GDM1 (cell line): Measurements from ENCODE around the gene ZNF611.
"Not testable (repeated sequence)": the region's sequence is repeated elsewhere in the genome, so short reads cannot be mapped to it uniquely, and the experiment has no call there.

Source experiments
- DNase-seq: peaks from one replicate; lab custom pipeline; 2025; lab: John Stamatoyannopoulos, UW

The ZNF611 gene

DNA sequence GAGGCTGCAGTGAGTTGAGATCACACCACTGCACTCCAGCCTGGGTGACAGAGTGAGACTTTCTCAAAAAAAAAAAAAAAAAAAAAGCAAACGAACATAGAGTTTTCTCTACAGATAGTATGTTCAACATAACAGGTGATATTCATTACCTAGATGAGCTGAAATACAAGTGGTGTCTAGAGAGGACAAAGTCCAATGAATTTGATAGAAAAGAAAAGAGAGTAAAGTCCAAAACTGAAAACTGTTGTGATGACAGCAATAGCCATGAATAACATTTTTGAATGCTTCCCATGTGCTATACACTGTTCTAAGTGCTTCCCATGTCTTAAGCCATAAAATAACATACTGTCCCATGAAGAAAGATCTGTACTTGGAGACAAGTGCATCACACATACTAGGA lies 53.6 kb downstream of the ZNF611 start:
- DNase-seq: not testable (repeated sequence)

DNA sequence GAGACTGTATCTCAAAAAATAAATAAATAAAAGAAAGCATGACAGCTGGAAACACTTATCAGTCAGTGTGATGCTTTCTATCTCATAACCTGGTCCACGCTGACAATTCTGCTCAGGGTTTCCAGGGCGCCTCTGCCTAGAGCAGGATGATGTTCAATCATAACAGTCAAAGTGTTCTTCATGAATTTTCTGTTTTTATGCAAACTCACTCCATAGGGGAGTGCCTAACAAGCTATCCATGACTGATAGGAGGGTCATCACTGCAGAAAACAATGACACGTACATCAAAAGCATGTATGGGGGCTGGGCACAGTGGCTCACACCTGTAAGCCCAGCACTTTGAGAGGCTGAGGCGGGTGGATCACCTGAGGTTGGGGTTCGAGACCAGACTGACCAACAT lies 55.2 kb downstream of the ZNF611 start:
- DNase-seq: no peak

GRCh38 chr19:52675239-52675638 lies 59.6 kb downstream of the ZNF611 start:
- DNase-seq: not testable (repeated sequence)

GRCh38 chr19:52673014-52673413 lies 61.8 kb downstream of the ZNF611 start:
- no peak for DNase-seq

- no peak for DNase-seq
These were observed 64.8 kb downstream of the ZNF611 start for GRCh38 chr19:52670046-52670445.

DNA sequence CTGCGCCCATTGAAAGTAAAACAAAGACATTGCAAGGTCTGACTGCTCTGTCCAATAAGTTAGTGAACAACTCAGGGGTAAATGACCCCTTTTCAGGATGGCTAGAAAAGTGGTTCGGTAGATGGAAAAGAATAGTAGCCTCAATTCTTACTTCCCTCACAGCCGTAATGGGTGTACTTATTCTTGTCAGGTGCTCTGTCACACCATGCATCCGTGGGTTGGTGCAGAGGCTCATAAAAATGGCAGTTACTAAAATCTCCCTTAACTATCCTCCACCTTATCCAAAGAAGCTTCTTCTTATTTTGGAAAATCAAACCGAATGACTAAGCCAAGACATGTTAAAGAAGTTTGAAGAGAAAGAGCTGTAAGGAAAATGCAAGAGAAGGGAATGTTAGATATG lies 65.3 kb downstream of the ZNF611 start:
- DNase-seq: no peak

DNA sequence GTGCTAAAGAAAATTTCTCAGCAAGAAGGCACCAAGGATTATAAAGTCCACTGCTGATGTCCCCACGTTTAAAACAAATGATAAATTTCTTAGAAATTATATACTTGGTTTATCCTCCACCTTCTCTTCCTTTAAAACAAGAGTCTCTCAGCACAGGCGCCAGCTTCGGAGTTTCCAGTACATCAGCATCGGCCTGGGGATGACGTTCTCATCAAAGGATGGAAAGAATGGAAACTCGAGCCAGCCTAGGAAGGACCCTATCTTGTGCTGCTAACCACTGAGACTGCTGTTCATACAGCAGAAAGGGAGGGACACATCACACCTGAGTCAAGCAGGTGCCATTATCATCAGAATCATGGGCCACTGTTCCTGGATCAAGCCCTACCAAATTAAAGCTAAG lies 66.9 kb downstream of the ZNF611 start:
- DNase-seq: no peak

- DNase-seq: no peak
These were observed 68.3 kb downstream of the ZNF611 start for GRCh38 chr19:52666506-52666905.

GRCh38 chr19:52665529-52665928 lies 69.3 kb downstream of the ZNF611 start:
- DNase-seq: no peak

GRCh38 chr19:52665027-52665426 lies 69.8 kb downstream of the ZNF611 start:
- DNase-seq: no peak

DNA sequence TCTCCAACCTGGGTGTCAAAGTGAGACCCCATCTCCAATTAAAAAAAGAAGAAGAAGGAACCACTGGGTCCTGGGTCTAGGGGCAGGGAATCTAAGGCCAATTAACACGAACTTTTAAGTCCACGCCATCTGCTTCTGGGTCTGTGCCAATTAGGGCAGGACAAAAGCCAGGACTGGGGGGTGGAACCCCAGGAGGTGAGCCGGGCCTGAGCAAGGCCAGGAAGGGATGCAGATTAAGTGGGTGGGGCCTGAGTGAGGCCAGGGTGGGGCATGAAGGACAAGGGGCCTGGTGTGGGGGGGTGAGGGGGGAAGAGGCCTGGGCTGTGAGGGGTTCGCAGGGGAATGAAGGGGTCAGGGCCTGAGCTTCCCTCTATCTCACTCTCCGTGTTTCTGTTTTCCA lies 70.4 kb downstream of the ZNF611 start:
- DNase-seq: no peak

DNA sequence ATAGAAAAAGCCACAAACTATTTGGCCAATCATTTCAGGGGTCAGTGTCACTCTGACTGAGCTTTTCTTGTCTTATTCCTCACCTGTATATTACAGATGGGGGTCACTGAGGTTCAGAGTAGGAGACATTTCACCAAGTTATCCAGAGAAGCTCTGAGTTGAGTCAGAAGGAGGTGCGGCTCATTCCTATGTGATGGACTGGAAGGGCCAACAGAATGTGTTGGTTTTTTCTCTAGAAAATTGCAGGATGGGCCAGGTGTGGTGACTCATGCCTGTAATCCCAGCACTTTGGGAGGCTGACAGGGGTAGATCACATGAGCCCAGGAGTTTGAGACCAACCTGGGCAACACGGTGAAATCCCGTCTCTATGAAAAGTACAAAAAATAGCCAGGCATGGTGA lies 72.2 kb downstream of the ZNF611 start:
- DNase-seq: no peak

GRCh38 chr19:52660981-52661380 lies 73.9 kb downstream of the ZNF611 start:
- DNase-seq: no peak

- no peak for DNase-seq
These were observed 75.8 kb downstream of the ZNF611 start for GRCh38 chr19:52659013-52659412.

DNA sequence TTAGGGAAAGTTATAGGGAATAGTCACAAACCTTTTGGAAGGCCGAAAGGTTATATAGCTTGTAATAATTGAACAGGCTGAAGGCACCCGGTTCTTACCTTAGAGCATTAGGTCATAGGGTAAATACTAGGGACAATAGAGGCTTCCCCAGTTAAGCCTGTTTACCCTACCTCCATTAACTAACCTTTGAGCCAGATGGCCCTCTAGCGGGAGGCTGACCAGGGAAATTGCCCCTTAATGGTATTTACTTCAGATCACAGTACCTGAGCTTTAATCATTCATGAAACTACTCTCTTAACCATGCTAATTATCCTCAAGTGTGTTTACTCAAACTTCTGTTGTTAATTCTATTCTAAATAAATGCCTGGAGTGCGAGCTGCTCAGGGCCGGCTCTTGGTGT lies 76.2 kb downstream of the ZNF611 start:
- DNase-seq: no peak

GRCh38 chr19:52653161-52653560 lies 81.7 kb downstream of the ZNF611 start:
- no peak for DNase-seq
